HEK293 (cell line): ENCODE data around the gene LAT.
A peak's percentile ranks its signal among the peaks of the same experiment; 100 is the strongest.

Source experiments
- AEBP2 ChIP-seq: fragments of 450-650 bp; formaldehyde crosslinking; IDR thresholded peaks from 2 replicates; pipeline ENCODE4 v1.5.1; 2016; ENCODE audit warnings: missing biosample characterization, missing genetic modification characterization, borderline replicate concordance
- ATF2 ChIP-seq: fragments of 450-650 bp; formaldehyde crosslinking; IDR thresholded peaks from 2 replicates; pipeline ENCODE4 v1.5.1; 2016; ENCODE audit warnings: missing biosample characterization, missing genetic modification characterization, low read depth
- INSM2 ChIP-seq: fragments of 450-650 bp; formaldehyde crosslinking; IDR thresholded peaks from 2 replicates; pipeline ENCODE4 v1.5.1; 2016; ENCODE audit warnings: missing biosample characterization, missing genetic modification characterization
- KLF9 ChIP-seq: fragments of 450-650 bp; formaldehyde crosslinking; IDR thresholded peaks from 2 replicates; pipeline ENCODE4 v1.5.1; 2016; ENCODE audit warnings: missing biosample characterization, missing genetic modification characterization, low read depth
- OSR2 ChIP-seq: fragments of 450-650 bp; formaldehyde crosslinking; IDR thresholded peaks from 2 replicates; pipeline ENCODE4 v1.5.1; 2016; ENCODE audit warnings: missing biosample characterization, missing genetic modification characterization
- PRDM1 ChIP-seq: fragments of 450-650 bp; formaldehyde crosslinking; IDR thresholded peaks from 2 replicates; pipeline ENCODE4; 2016; ENCODE audit warnings: missing biosample characterization, missing genetic modification characterization
- PRDM6 ChIP-seq: fragments of 450-650 bp; formaldehyde crosslinking; IDR thresholded peaks from 2 replicates; pipeline ENCODE4 v1.5.1; 2017; ENCODE audit warnings: missing biosample characterization, missing genetic modification characterization
- TSHZ1 ChIP-seq: fragments of 450-650 bp; formaldehyde crosslinking; IDR thresholded peaks from 2 replicates; pipeline ENCODE4 v1.5.1; 2016; ENCODE audit warnings: missing biosample characterization, missing genetic modification characterization, borderline replicate concordance
- YY1 ChIP-seq: fragments of 450-650 bp; formaldehyde crosslinking; IDR thresholded peaks from 2 replicates; pipeline ENCODE4 v1.5.1; 2018; ENCODE audit warnings: missing biosample characterization, missing genetic modification characterization
- ZBTB11 ChIP-seq: fragments of 450-650 bp; formaldehyde crosslinking; conservative IDR thresholded peaks from 2 replicates; pipeline ENCODE4 v1.5.1; 2016; ENCODE audit warnings: low read depth, missing biosample characterization, missing genetic modification characterization
- ZBTB8A ChIP-seq: fragments of 450-650 bp; formaldehyde crosslinking; IDR thresholded peaks from 2 replicates; pipeline ENCODE4 v1.5.1; 2016; ENCODE audit warnings: missing biosample characterization, missing genetic modification characterization
- ZFP37 ChIP-seq: fragments of 450-650 bp; formaldehyde crosslinking; IDR thresholded peaks from 2 replicates; pipeline ENCODE4 v1.5.1; 2016; ENCODE audit warnings: missing biosample characterization, missing genetic modification characterization
- ZFP69B ChIP-seq: fragments of 450-650 bp; formaldehyde crosslinking; IDR thresholded peaks from 2 replicates; pipeline ENCODE4 v1.5.1; 2016; ENCODE audit warnings: missing biosample characterization, missing genetic modification characterization
- ZIC2 ChIP-seq: fragments of 450-650 bp; formaldehyde crosslinking; IDR thresholded peaks from 2 replicates; pipeline ENCODE4 v1.5.1; 2016; ENCODE audit warnings: missing biosample characterization, missing genetic modification characterization
- ZNF112 ChIP-seq: fragments of 450-650 bp; formaldehyde crosslinking; IDR thresholded peaks from 2 replicates; pipeline ENCODE4 v1.5.0; 2017; ENCODE audit warnings: missing biosample characterization, missing genetic modification characterization
- ZNF157 ChIP-seq: fragments of 450-650 bp; formaldehyde crosslinking; IDR thresholded peaks from 2 replicates; pipeline ENCODE4 v1.5.1; 2016; ENCODE audit warnings: missing biosample characterization, missing genetic modification characterization
- ZNF16 ChIP-seq: fragments of 450-650 bp; formaldehyde crosslinking; IDR thresholded peaks from 2 replicates; pipeline ENCODE4 v1.5.1; 2016; ENCODE audit warnings: low read depth, missing biosample characterization, missing genetic modification characterization
- ZNF366 ChIP-seq: fragments of 450-650 bp; formaldehyde crosslinking; conservative IDR thresholded peaks from 2 replicates; pipeline ENCODE4 v1.5.1; 2016; ENCODE audit warnings: missing biosample characterization, missing genetic modification characterization
- ZNF423 ChIP-seq: fragments of 450-650 bp; formaldehyde crosslinking; IDR thresholded peaks from 2 replicates; pipeline ENCODE4 v1.5.1; 2016; ENCODE audit warnings: missing biosample characterization, missing genetic modification characterization
- ZNF48 ChIP-seq: fragments of 450-650 bp; formaldehyde crosslinking; IDR thresholded peaks from 2 replicates; pipeline ENCODE4 v1.5.1; 2016; ENCODE audit warnings: missing biosample characterization, missing genetic modification characterization
- ZNF530 ChIP-seq: fragments of 450-650 bp; formaldehyde crosslinking; IDR thresholded peaks from 2 replicates; pipeline ENCODE4 v1.5.1; 2016; ENCODE audit warnings: low read depth, missing biosample characterization, missing genetic modification characterization
- ZNF558 ChIP-seq: fragments of 450-650 bp; formaldehyde crosslinking; IDR thresholded peaks from 2 replicates; pipeline ENCODE4 v1.5.1; 2016; ENCODE audit warnings: missing biosample characterization, missing genetic modification characterization
- ZNF596 ChIP-seq: fragments of 450-650 bp; IDR thresholded peaks from 2 replicates; pipeline ENCODE4 v1.5.0; 2018; ENCODE audit warnings: missing biosample characterization, mild to moderate bottlenecking, missing genetic modification characterization, moderate library complexity
- ZNF629 ChIP-seq: fragments of 450-650 bp; formaldehyde crosslinking; IDR thresholded peaks from 2 replicates; pipeline ENCODE4 v1.5.1; 2017; ENCODE audit warnings: missing biosample characterization, missing genetic modification characterization
- ZNF776 ChIP-seq: fragments of 450-650 bp; formaldehyde crosslinking; IDR thresholded peaks from 2 replicates; pipeline ENCODE4 v1.5.0; 2017; ENCODE audit warnings: missing biosample characterization, missing genetic modification characterization, borderline replicate concordance
- ZSCAN23 ChIP-seq: fragments of 450-650 bp; formaldehyde crosslinking; IDR thresholded peaks from 2 replicates; pipeline ENCODE4 v1.5.1; 2016; ENCODE audit warnings: missing biosample characterization, missing genetic modification characterization
- ZXDB ChIP-seq: fragments of 450-650 bp; formaldehyde crosslinking; IDR thresholded peaks from 2 replicates; pipeline ENCODE4 v1.5.1; 2016; ENCODE audit warnings: missing biosample characterization, missing genetic modification characterization

LAT gene

GRCh38 chr16:28974437-28975157 is 10.3 kb upstream of the LAT start, which contains the start of gene SPNS1 (continued):
- TF ChIP-seq TSHZ1 (no peak; the same call in 1 of the 2 replicates), ZNF596 (tag by site-specific recombination) (no peak), ZBTB11 (tag by site-specific recombination) (peak; percentile 78), OSR2 (tag by site-specific recombination) (no peak; the same call in 1 of the 2 replicates), ZNF48 (no peak), INSM2 (tag by site-specific recombination) (peak; percentile 83; the same call in 1 of the 2 replicates), ZNF423 (tag by site-specific recombination) (no peak), ZNF558 (tag by site-specific recombination) (no peak), ATF2 (tag by site-specific recombination) (no peak), ZSCAN23 (0 out of 2 replicates have a peak, but pooled peaks have one; percentile 60), ZNF16 (tag by site-specific recombination) (no peak), ZNF629 (tag by site-specific recombination) (peak; percentile 86), ZNF776 (tag by site-specific recombination) (no peak), KLF9 (tag by site-specific recombination) (peak; percentile 83), YY1 (tag by site-specific recombination) (peak; percentile 99), ZFP37 (tag by site-specific recombination) (no peak), PRDM1 (0 out of 2 replicates have a peak, but pooled peaks have one; percentile 19), ZFP69B (tag by site-specific recombination) (peak; percentile 82), PRDM6 (no peak; the same call in 1 of the 2 replicates), ZIC2 (tag by site-specific recombination) (no peak; the same call in 1 of the 2 replicates), ZNF112 (no peak), ZXDB (tag by site-specific recombination) (peak; percentile 99), AEBP2 (no peak), ZNF157 (tag by site-specific recombination) (no peak), ZBTB8A (peak; percentile 98), ZNF530 (tag by site-specific recombination) (no peak), ZNF366 (tag by site-specific recombination) (peak; percentile 72)
